Measurements from ENCODE around the gene C10orf90.

DNA sequence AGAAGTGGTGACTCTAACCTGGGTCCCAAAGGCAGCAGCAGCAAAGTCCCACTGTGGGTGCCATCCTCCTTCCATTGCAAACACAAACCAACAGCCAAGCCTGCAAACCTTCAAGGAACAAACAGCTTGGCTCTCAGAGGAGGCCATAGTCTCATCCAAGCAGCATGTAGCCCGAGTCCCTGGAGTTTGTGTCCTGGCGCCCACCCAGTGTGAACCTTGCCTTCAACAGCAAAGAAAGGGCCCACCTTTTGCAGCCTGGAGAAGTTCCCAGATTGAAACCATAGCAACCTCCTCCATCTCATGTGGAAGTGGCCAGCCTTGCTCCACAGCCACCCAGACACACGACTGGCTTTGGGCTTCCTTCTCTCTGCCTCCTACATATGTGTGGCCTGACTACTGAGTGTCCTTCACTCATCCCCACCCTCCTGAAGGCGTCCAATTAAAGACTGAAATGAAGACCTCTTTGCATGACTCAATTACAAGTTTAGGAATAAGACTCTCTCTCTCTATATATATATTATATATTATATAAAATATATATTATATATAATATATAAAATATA is 106.1 kb downstream of the C10orf90 start:
- TF ChIP-seq POLR2A (IDR thresholded peaks at IDR 0.05) (no peak), CTCF (IDR thresholded peaks at IDR 0.05) (no peak)

All from testis (tissue), 2 donors.